IMR-90 (cell line): ENCODE data around the gene TOGARAM2. TPM values are rescaled to one million over a fixed set of nuclear protein-coding genes. Genes with fewer than 3 reads are reported as not detected.

Source experiments
- ATAC-seq: fragments of 200-7000 bp; cut with Tn5 transposase; 2 replicates; pipeline ENCODE4 v1.9.1; 2020; ENCODE audit warnings: low read depth, mild to moderate bottlenecking, moderate library complexity
- BruUV-seq: library from RNA; stranded (reverse); fragments of 400-500 nt; replicated peaks from 2 replicates; lab custom pipeline; 2021; lab: Mats Ljungman, UMichigan
- CTCF ChIA-PET: fragments of 300-600 bp; formaldehyde crosslinking; extraction: SDS; loops from one replicate; lab custom pipeline; 2021; ENCODE audit warnings: antibody characterized with exemption; lab: Yijun Ruan, JAX
- POLR2A ChIA-PET: fragments of 300-600 bp; sonication (Branson Sonifier 250); formaldehyde crosslinking; loops from one replicate; lab custom pipeline; 2022; ENCODE audit warnings: antibody characterized with exemption; ENCODE audit not compliant: unreplicated experiment; lab: Charles Lee
- DNase-seq: peaks from one replicate; pipeline ENCODE4 v3.0.0; 2013
- H2AFZ ChIP-seq: replicated peaks from 2 replicates; pipeline ENCODE3; 2013; ENCODE audit warnings: low read length, mild to moderate bottlenecking; ENCODE audit not compliant: poor library complexity
- H2AK5ac ChIP-seq: 2 replicates; pipeline ENCODE4 v1.6.1; 2013; ENCODE audit warnings: low read depth, low read length, inconsistent platforms
- H2AK9ac ChIP-seq: replicated peaks from 2 replicates; pipeline ENCODE3; 2013; ENCODE audit warnings: mild to moderate bottlenecking, low read depth, low read length, moderate library complexity; ENCODE audit not compliant: poor library complexity
- H2BK120ac ChIP-seq: 2 replicates; pipeline ENCODE4 v1.6.1; 2013; ENCODE audit warnings: low read depth, low read length, inconsistent platforms
- H2BK15ac ChIP-seq: 3 replicates; pipeline ENCODE4 v1.6.1; 2013; ENCODE audit warnings: low read depth, low read length, inconsistent platforms
- H2BK20ac ChIP-seq: 2 replicates; pipeline ENCODE4 v1.6.1; 2013; ENCODE audit warnings: low read depth, mild to moderate bottlenecking, inconsistent platforms, low read length, moderate library complexity
- H2BK5ac ChIP-seq: 2 replicates; pipeline ENCODE4 v1.6.1; 2013; ENCODE audit warnings: mild to moderate bottlenecking, low read depth, low read length, inconsistent platforms; ENCODE audit not compliant: poor library complexity, severe bottlenecking
- H3K14ac ChIP-seq: replicated peaks from 2 replicates; pipeline ENCODE4 v1.6.1; 2013; ENCODE audit warnings: low read depth, low read length, inconsistent platforms
- H3K18ac ChIP-seq: 2 replicates; pipeline ENCODE4 v1.6.1; 2013; ENCODE audit warnings: low read depth, low read length, control low read depth
- H3K23ac ChIP-seq: 2 replicates; pipeline ENCODE4 v1.6.1; 2013; ENCODE audit warnings: low read depth, low read length, inconsistent platforms
- H3K27ac ChIP-seq: 2 replicates; pipeline ENCODE4 v1.5.1; 2013; ENCODE audit warnings: mild to moderate bottlenecking, control low read depth, low read length; ENCODE audit not compliant: insufficient read depth
- H3K27me3 ChIP-seq: 2 replicates; pipeline ENCODE4 v1.6.1; 2013; ENCODE audit warnings: low read length; ENCODE audit not compliant: control insufficient read depth, insufficient read depth
- H3K36me3 ChIP-seq: 2 replicates; pipeline ENCODE4 v1.6.1; 2013; ENCODE audit warnings: low read length, mixed read lengths; ENCODE audit not compliant: control insufficient read depth, insufficient read depth
- H3K4ac ChIP-seq: 2 replicates; pipeline ENCODE4 v1.6.1; 2013; ENCODE audit warnings: low read depth, low read length, inconsistent platforms
- H3K4me1 ChIP-seq: 2 replicates; pipeline ENCODE4 v1.6.1; 2013; ENCODE audit warnings: low read length, mixed read lengths; ENCODE audit not compliant: control insufficient read depth, insufficient read depth
- H3K4me2 ChIP-seq: 2 replicates; pipeline ENCODE4 v1.6.1; 2013; ENCODE audit warnings: low read depth, mild to moderate bottlenecking, control low read depth, low read length, moderate library complexity
- H3K4me3 ChIP-seq: 2 replicates; pipeline ENCODE4 v1.5.1; 2013; ENCODE audit warnings: low read depth, mild to moderate bottlenecking, control low read depth, low read length, moderate library complexity; ENCODE audit not compliant: insufficient read depth
- H3K56ac ChIP-seq: 2 replicates; pipeline ENCODE4 v1.6.1; 2013; ENCODE audit warnings: low read length, inconsistent platforms; ENCODE audit not compliant: insufficient read depth; ENCODE audit errors: extremely low read depth
- H3K79me1 ChIP-seq, 2 experiments: 2 replicates each; pipeline ENCODE4 v1.6.1; 2013; ENCODE audit warnings: low read length in 2 of 2, inconsistent platforms in 1 of 2, low read depth in 1 of 2
- H3K9ac ChIP-seq: 2 replicates; pipeline ENCODE4 v1.6.1; 2013; ENCODE audit warnings: low read depth, low read length, control low read depth
- H3K9me1 ChIP-seq: 2 replicates; pipeline ENCODE4 v1.6.1; 2013; ENCODE audit warnings: low read length, inconsistent platforms; ENCODE audit not compliant: insufficient read depth
- H3K9me3 ChIP-seq: 2 replicates; pipeline ENCODE4 v1.6.1; 2013; ENCODE audit warnings: low read length; ENCODE audit not compliant: control insufficient read depth, insufficient read depth
- H4K20me1 ChIP-seq: 2 replicates; pipeline ENCODE4 v1.6.1; 2013; ENCODE audit warnings: low read length, inconsistent platforms; ENCODE audit not compliant: insufficient read depth
- H4K5ac ChIP-seq: 2 replicates; pipeline ENCODE4 v1.6.1; 2013; ENCODE audit warnings: mild to moderate bottlenecking, low read depth, low read length, control low read depth
- H4K8ac ChIP-seq, 2 experiments: 2 replicates each; pipeline ENCODE4 v1.6.1; 2013; ENCODE audit warnings: low read depth in 2 of 2, low read length in 2 of 2, control low read depth in 1 of 2, inconsistent platforms in 1 of 2
- H4K91ac ChIP-seq: 2 replicates; pipeline ENCODE4 v1.6.1; 2013; ENCODE audit warnings: low read depth, low read length, inconsistent platforms; ENCODE audit not compliant: insufficient read depth
- BHLHE40 ChIP-seq: fragments of 150-350 bp; IDR thresholded peaks from 2 replicates; pipeline ENCODE4 v1.6.1; 2016; ENCODE audit warnings: mild to moderate bottlenecking, low read depth, low read length
- CHD1 ChIP-seq: IDR thresholded peaks from 2 replicates; pipeline ENCODE4 v1.6.1; 2012; ENCODE audit warnings: low read depth, low read length, improper control_type of control experiment
- FOS ChIP-seq: fragments of 150-350 bp; IDR thresholded peaks from 2 replicates; pipeline ENCODE4 v1.6.1; 2016; ENCODE audit warnings: low read depth, low read length
- MAFK ChIP-seq: IDR thresholded peaks from 2 replicates; pipeline ENCODE4 v1.6.1; 2012; ENCODE audit warnings: low read depth, low read length, improper control_type of control experiment
- MAZ ChIP-seq: IDR thresholded peaks from 2 replicates; pipeline ENCODE4 v1.6.1; 2012; ENCODE audit warnings: low read depth, mild to moderate bottlenecking, low read length, improper control_type of control experiment, moderate library complexity, borderline replicate concordance
- NFE2L2 ChIP-seq: fragments of 150-350 bp; IDR thresholded peaks from 2 replicates; pipeline ENCODE4 v1.6.1; 2016; ENCODE audit warnings: low read depth, mild to moderate bottlenecking, low read length
- POLR2A ChIP-seq: IDR thresholded peaks from 2 replicates; pipeline ENCODE4 v1.6.1; 2012; ENCODE audit warnings: mild to moderate bottlenecking, low read depth, low read length
- RAD21 ChIP-seq: IDR thresholded peaks from 2 replicates; pipeline ENCODE4 v1.6.1; 2012; ENCODE audit warnings: low read length, improper control_type of control experiment
- RCOR1 ChIP-seq: IDR thresholded peaks from 2 replicates; pipeline ENCODE4 v1.6.1; 2012; ENCODE audit warnings: mild to moderate bottlenecking, low read length, improper control_type of control experiment; ENCODE audit not compliant: insufficient replicate concordance
- RFX5 ChIP-seq: IDR thresholded peaks from 2 replicates; pipeline ENCODE4 v1.8.0; 2012; ENCODE audit warnings: low read depth, mild to moderate bottlenecking, low read length, moderate library complexity
- USF2 ChIP-seq: fragments of 150-350 bp; IDR thresholded peaks from 2 replicates; pipeline ENCODE4 v1.6.1; 2017; ENCODE audit warnings: mild to moderate bottlenecking, antibody characterized with exemption, low read length, low read depth
- WGBS, 2 experiments: methylation state at CpG; one replicate each; pipeline versions ENCODE4 v1.1.5 to v1.1.7; 2013; ENCODE audit warnings: missing lambda C conversion rate in 2 of 2; ENCODE audit not compliant: insufficient read length in 1 of 2; ENCODE audit errors: extremely low coverage in 2 of 2; 5-methylcytosine and 5-hydroxymethylcytosine counted together
- dilution Hi-C: fragments of 300-500 bp; cut with HindIII; formaldehyde crosslinking; loops from one replicate; pipeline ENCODE4 v1.14.3; 2018; ENCODE audit warnings: low sequenced_read_pairs; ENCODE audit not compliant: unreplicated experiment
- in situ Hi-C: fragments of 300-500 bp; cut with MboI; formaldehyde crosslinking; loops from 3 replicates; pipeline ENCODE4 v1.14.3; 2019; ENCODE audit warnings: low sequenced_read_pairs, inconsistent platforms, mixed read lengths
- intact Hi-C: fragments of 100-400 bp; cut with micrococcal nuclease; formaldehyde crosslinking; loops from 2 replicates; pipeline ENCODE4 v1.10.0; 2022
- polyA plus RNA-seq, 3 experiments: library from polyadenylated mRNA; depleted of rRNA; stranded (reverse); fragments of >200 nt; gene quantifications; 2 replicates each; pipeline ENCODE4 v1.2.3, GENCODE V29; 2012; ENCODE audit warnings: low replicate concordance in 1 of 3
- total RNA-seq: library from RNA; depleted of rRNA; stranded (reverse); fragments of >200 nt; gene quantifications from 2 replicates; pipeline ENCODE4 v1.2.3, GENCODE V29; 2012
- TF ChIP-seq, protein P1 (sequence below): conservative IDR thresholded peaks from 2 replicates; pipeline ENCODE4 v1.5.1; 2012; ENCODE audit warnings: mild to moderate bottlenecking, low read depth, low read length, improper control_type of control experiment
- TF ChIP-seq, protein P2 (sequence below): fragments of 150-350 bp; IDR thresholded peaks from 2 replicates; pipeline ENCODE4 v1.6.1; 2016; ENCODE audit warnings: low read depth, mild to moderate bottlenecking, low read length, moderate library complexity, borderline replicate concordance

Gene TOGARAM2
- total and polyA plus RNA-seq, 2 of the 4 experiments (the other 2 are of a cell fraction): under 0.01 to 0.38 TPM

GRCh38 chr2:28960401-28960800 lies 20.7 kb upstream of the TOGARAM2 start:
- no peak overlapping the region for H4K8ac ChIP-seq
- no peaks in the 10 kb centered on the region for H3K27me3 ChIP-seq
- H3K36me3 ChIP-seq: no peaks in the 10 kb centered on the region
- in situ Hi-C loops (loop anchor here (10.0 kb wide), 1 partner anchor 884 kb away; no protein-coding TSS in a partner anchor), dilution Hi-C loops (loop anchor here (25.0 kb wide), 1 partner anchor 877 kb away; no protein-coding TSS in a partner anchor), intact Hi-C loops (no loop called here)
- no peak overlapping the region for H4K91ac ChIP-seq
- no peak overlapping the region for H3K27ac ChIP-seq
- H3K4me3 ChIP-seq: no peak overlapping the region
- H2BK120ac ChIP-seq: no peak overlapping the region
- no peak overlapping the region for H3K23ac ChIP-seq
- no peak overlapping the region for H3K4me2 ChIP-seq
- no peak overlapping the region for H4K5ac ChIP-seq
- H2AK9ac ChIP-seq: no peak overlapping the region
- H3K14ac ChIP-seq: no peak overlapping the region
- no peak overlapping the region for H3K18ac ChIP-seq
- 17% methylated on average over 1 of the region's 5 CpGs; no CpG with 5 or more reads in 1 of the 2 experiments for WGBS, 2 experiments
- H3K4me1 ChIP-seq: peaks cover 2% of the 10 kb centered on the region; the same call in 1 of the 2 replicates
- ATAC-seq: no peak
- DNase-seq: no peak
- ChIA-PET POLR2A (no interaction called here), CTCF (no interaction called here)
- H3K56ac ChIP-seq: no peak overlapping the region
- no peak overlapping the region for H2BK15ac ChIP-seq
- no peak overlapping the region for H3K9ac ChIP-seq
- no peak overlapping the region for H2AK5ac ChIP-seq
- TF ChIP-seq NFE2L2 (no peak), RFX5 (no peak), USF2 (no peak), CHD1 (no peak), MAFK (no peak), POLR2A (no peak), RAD21 (no peak), FOS (no peak), BHLHE40 (no peak), MAZ (no peak), RCOR1 (no peak)
- TF ChIP-seq, protein P1, sequence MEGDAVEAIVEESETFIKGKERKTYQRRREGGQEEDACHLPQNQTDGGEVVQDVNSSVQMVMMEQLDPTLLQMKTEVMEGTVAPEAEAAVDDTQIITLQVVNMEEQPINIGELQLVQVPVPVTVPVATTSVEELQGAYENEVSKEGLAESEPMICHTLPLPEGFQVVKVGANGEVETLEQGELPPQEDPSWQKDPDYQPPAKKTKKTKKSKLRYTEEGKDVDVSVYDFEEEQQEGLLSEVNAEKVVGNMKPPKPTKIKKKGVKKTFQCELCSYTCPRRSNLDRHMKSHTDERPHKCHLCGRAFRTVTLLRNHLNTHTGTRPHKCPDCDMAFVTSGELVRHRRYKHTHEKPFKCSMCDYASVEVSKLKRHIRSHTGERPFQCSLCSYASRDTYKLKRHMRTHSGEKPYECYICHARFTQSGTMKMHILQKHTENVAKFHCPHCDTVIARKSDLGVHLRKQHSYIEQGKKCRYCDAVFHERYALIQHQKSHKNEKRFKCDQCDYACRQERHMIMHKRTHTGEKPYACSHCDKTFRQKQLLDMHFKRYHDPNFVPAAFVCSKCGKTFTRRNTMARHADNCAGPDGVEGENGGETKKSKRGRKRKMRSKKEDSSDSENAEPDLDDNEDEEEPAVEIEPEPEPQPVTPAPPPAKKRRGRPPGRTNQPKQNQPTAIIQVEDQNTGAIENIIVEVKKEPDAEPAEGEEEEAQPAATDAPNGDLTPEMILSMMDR: no peak
- TF ChIP-seq, protein P2, sequence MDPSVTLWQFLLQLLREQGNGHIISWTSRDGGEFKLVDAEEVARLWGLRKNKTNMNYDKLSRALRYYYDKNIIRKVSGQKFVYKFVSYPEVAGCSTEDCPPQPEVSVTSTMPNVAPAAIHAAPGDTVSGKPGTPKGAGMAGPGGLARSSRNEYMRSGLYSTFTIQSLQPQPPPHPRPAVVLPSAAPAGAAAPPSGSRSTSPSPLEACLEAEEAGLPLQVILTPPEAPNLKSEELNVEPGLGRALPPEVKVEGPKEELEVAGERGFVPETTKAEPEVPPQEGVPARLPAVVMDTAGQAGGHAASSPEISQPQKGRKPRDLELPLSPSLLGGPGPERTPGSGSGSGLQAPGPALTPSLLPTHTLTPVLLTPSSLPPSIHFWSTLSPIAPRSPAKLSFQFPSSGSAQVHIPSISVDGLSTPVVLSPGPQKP: no peak
- H3K9me1 ChIP-seq: no peaks in the 10 kb centered on the region
- H3K9me3 ChIP-seq: no peaks in the 10 kb centered on the region
- no peaks in the 10 kb centered on the region for H4K20me1 ChIP-seq
- BruUV-seq: no TSS peak
- no peak overlapping the region for H2BK5ac ChIP-seq
- no peak overlapping the region for H3K4ac ChIP-seq
- no peak overlapping the region for H2BK20ac ChIP-seq
- H3K79me1 ChIP-seq: no peaks in the 10 kb centered on the region
- no peak overlapping the region for H2AFZ ChIP-seq
